GM10266 (cell line): ENCODE measurements around the gene KLHL28.

ENCODE experiments used
- DNase-seq: peaks from one replicate; pipeline ENCODE4 v3.0.0; 2012; ENCODE audit errors: extremely low spot score
- TF ChIP-seq, protein P1 (sequence below): IDR thresholded peaks from 2 replicates; pipeline ENCODE4 v1.5.1; 2012; ENCODE audit warnings: mild to moderate bottlenecking, low read depth; ENCODE audit not compliant: control insufficient read depth, insufficient read depth; ENCODE audit errors: missing control alignments

KLHL28 gene, protein sequence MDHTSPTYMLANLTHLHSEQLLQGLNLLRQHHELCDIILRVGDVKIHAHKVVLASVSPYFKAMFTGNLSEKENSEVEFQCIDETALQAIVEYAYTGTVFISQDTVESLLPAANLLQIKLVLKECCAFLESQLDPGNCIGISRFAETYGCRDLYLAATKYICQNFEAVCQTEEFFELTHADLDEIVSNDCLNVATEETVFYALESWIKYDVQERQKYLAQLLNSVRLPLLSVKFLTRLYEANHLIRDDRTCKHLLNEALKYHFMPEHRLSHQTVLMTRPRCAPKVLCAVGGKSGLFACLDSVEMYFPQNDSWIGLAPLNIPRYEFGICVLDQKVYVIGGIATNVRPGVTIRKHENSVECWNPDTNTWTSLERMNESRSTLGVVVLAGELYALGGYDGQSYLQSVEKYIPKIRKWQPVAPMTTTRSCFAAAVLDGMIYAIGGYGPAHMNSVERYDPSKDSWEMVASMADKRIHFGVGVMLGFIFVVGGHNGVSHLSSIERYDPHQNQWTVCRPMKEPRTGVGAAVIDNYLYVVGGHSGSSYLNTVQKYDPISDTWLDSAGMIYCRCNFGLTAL

DNA sequence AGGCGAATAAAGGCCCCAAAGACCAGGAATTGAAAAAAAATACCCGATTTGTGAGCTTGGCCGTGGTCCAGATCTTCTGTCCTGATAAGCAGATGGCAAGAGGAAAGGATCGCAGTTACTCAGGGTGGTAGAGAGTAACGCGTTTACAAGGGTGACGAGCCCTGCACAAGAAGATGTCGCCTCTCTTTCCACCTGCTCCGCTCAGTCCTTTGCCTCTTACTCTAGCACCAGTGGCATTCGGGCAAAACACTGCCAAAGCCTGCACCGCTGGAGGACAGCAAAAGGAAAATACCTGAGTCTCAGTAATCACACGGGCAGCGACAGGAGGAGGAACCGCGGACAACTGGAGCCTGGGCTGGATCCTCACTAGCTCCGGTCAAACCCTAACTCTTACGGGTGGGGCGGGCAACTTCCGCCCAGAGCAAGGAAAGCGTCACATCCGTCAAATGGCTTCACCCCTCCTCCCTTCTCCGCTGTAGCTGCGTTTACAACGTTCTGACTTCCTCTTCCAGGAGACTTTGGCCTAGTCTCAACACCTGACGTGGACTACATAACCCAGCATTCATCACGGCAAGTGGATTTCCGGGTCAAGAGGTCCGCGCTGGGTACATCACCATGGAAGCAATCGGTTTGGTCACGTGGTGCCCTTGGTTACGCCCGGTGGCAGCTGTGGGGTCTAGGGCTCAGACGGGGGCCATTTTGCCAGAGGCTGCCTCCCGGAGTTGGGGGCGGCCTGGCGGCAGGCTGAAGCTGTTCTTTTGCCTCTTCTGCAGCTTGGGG lies at the start of gene KLHL28, which contains the start of gene TOGARAM1:
Gene KLHL28 (minus strand): TSS at position 394 of the 780 bp plus-strand sequence. CDS start 16,019 bp downstream, outside the sequence.
Gene TOGARAM1 (plus strand): TSS at position 637 of the 780 bp plus-strand sequence. CDS start 232 bp downstream, outside the sequence.
- TF ChIP-seq, protein P1, sequence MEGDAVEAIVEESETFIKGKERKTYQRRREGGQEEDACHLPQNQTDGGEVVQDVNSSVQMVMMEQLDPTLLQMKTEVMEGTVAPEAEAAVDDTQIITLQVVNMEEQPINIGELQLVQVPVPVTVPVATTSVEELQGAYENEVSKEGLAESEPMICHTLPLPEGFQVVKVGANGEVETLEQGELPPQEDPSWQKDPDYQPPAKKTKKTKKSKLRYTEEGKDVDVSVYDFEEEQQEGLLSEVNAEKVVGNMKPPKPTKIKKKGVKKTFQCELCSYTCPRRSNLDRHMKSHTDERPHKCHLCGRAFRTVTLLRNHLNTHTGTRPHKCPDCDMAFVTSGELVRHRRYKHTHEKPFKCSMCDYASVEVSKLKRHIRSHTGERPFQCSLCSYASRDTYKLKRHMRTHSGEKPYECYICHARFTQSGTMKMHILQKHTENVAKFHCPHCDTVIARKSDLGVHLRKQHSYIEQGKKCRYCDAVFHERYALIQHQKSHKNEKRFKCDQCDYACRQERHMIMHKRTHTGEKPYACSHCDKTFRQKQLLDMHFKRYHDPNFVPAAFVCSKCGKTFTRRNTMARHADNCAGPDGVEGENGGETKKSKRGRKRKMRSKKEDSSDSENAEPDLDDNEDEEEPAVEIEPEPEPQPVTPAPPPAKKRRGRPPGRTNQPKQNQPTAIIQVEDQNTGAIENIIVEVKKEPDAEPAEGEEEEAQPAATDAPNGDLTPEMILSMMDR = no peak
- DNase-seq = peak; percentile 87

DNA sequence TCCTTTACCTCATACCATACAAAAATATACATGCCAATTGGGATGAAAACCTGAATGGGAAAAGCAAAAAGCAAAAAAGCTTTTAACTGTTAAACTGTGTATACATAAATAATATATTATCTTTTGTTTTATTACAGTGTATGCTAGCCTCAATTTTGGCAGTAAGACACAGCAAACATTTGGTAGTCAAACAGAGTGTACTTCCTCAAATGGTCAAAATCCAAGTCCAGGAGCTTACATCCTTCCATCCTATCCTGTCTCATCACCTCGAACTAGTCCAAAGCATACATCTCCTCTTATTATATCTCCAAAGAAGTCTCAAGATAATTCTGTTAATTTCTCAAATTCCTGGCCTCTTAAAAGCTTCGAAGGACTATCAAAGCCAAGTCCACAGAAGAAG lies 42.2 kb upstream of the KLHL28 start:
- TF ChIP-seq, protein P1 = no peak
- DNase-seq = no peak

DNA sequence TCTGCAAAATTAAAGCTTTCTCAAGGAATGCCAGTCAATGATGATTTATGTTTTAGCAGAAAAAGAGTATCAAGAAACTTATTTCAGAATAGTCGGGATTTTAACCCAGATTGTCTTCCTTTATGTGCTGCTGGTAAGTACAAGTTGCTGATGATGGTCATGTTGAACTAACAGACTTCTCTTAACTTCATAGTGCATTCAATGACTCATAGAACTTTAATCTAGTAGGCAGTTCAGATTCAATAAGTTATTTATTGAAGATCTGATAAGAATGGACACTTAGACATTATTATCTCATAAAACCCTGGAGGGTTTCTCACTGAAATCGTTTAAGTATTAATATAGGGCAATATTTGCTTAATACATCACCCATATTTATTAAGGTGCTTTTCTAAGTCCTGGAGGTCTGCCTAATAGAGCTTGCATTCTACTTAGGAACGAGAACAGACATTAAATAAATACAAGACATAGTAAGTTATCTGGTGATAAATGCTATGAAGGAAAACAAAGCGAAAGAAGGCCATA lies 34.1 kb upstream of the KLHL28 start:
- DNase-seq = no peak
- TF ChIP-seq, protein P1 = no peak

DNA sequence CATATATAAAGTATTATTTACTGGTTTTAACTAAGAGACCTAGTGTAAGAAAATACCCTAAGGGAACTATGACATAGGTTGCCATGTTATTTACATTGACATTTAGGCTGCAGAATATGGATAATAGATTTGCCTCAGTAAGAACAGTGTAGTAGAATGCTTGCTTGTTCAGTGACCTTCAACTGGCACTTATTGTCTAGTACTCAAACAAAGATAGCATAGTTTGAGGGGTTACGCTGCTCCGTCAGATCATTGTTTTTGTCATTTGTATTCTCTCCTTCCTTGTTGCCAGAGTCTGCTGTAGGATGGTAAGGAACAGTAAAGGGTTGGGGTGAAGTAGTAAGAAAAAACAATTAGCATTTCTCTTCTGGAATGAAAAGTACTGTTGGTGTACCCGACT lies 33.4 kb upstream of the KLHL28 start:
- TF ChIP-seq, protein P1 = no peak
- no peak for DNase-seq

DNA sequence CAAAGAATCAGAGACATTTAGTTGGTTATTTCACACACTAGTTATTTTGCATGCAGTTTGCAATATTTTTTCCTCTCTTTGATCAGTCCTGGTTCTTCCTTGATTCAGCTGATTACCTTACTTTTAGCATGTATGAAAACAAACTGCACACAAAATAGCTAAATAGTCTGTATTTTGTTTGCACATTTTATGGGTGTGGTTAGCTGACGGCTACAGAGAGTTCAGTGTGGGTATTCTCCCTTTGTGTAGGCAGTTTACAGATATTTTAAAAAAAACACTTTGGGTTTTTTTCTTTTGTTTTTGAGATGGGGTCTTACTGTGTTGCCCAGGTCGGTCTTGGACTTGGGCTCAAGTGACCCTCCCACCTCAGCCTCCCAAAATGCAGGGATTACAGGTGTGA lies 28.8 kb upstream of the KLHL28 start:
- DNase-seq = no peak
- TF ChIP-seq, protein P1 = no peak

DNA sequence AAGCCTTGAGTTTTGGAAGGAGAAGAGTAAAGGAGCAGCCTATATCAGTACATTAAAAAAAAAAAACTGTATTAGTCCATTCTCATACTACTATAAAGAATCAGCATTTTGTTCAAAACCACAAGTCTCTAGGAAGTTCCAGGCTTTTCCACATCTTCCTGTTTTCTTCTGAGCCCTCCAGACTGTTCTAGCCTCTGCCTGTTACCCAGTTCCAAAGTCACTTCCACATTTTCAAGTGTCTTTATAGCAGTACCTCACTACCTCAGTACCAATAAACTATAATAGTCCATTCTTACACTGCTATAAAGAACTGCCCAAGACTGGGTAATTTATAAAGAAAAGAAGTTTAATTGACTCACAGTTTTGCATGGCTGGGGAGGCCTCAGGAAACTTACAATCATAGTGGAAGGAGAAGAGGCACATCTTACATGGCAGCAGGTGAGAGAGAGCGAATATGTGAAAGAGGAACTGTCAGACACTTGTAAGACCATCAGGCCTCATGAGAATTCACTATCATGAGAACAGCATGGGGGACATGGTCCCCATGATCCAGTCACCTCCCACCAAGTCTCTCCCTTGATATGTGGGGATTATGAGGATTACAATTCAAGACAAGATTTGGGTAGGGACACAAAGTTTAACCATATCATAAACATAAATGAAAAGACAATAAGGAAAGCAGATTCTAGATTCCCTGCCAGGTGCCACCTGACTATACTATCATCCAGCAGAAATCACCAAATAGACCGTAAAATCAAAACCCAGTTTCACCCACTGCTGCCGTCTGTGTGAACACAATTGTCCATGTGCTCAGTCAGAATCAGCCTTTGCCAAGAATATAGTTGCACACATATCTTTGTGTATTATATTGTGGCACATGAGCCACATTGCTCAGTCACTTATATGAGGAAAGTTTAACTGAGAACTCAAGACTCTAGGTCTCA lies 28.0 kb upstream of the KLHL28 start:
- DNase-seq = no peak
- TF ChIP-seq, protein P1 = no peak
